Common myeloid progenitor, CD34-positive (primary cell): ENCODE results near the gene CD46.
A peak's percentile ranks its signal among the peaks of the same experiment; 100 is the strongest.

Source experiments
- CTCF ChIA-PET: fragments of 350-600 bp; sonication (Branson Sonifier 250); formaldehyde crosslinking; loops from one replicate; lab custom pipeline; 2021; ENCODE audit warnings: antibody characterized with exemption; lab: Charles Lee
- POLR2A ChIA-PET: fragments of 350-600 bp; sonication (Branson Sonifier 250); formaldehyde crosslinking; loops from one replicate; lab custom pipeline; 2021; ENCODE audit warnings: antibody characterized with exemption; lab: Charles Lee
- DNase-seq, 3 donors: peaks; one replicate each; pipeline versions ENCODE4 v3.0.0 to v3.0.0-alpha.2; 2013
- H3K27ac ChIP-seq, 2 experiments: 1 replicate in 1 of 2; 2 replicates in 1 of 2; pipeline ENCODE4 v1.7.0; 2013; ENCODE audit warnings: inconsistent platforms in 2 of 2, low read length in 2 of 2, mild to moderate bottlenecking in 2 of 2, low read depth in 1 of 2, moderate library complexity in 1 of 2; ENCODE audit not compliant: severe bottlenecking in 2 of 2, insufficient read depth in 1 of 2, poor library complexity in 1 of 2
- H3K27me3 ChIP-seq, 5 experiments: replicated peaks in 2 of 5; 1 replicate in 3 of 5; 2 replicates in 2 of 5; pipeline versions ENCODE4 v1.6.1 to v1.7.0; 2013; ENCODE audit warnings: low read length in 4 of 5, mild to moderate bottlenecking in 2 of 5, moderate library complexity in 2 of 5, inconsistent platforms in 1 of 5; ENCODE audit not compliant: insufficient read depth in 5 of 5, control insufficient read depth in 4 of 5
- H3K36me3 ChIP-seq, 4 experiments: 1 replicate in 2 of 4; 2 replicates in 2 of 4; pipeline versions ENCODE4 v1.6.1 to v1.7.0; 2013; ENCODE audit warnings: low read length in 3 of 4, control low read depth in 1 of 4, mild to moderate bottlenecking in 1 of 4; ENCODE audit not compliant: control insufficient read depth in 4 of 4, insufficient read depth in 4 of 4
- H3K4me1 ChIP-seq, 4 experiments: 1 replicate in 3 of 4; 2 replicates in 1 of 4; pipeline versions ENCODE4 v1.6.1 to v1.7.1; 2013; ENCODE audit warnings: low read length in 3 of 4, mild to moderate bottlenecking in 3 of 4, control low read depth in 1 of 4, inconsistent platforms in 1 of 4, moderate library complexity in 1 of 4; ENCODE audit not compliant: control insufficient read depth in 4 of 4, insufficient read depth in 4 of 4; ENCODE audit errors: control extremely low read depth in 1 of 4
- H3K4me3 ChIP-seq, 7 experiments: 1 replicate in 4 of 7; 2 replicates in 3 of 7; pipeline versions ENCODE4 v1.5.1 to v1.7.0; 2013; ENCODE audit warnings: mild to moderate bottlenecking in 7 of 7, low read length in 6 of 7, moderate library complexity in 6 of 7, inconsistent platforms in 2 of 7, low read depth in 2 of 7, control low read depth in 1 of 7; ENCODE audit not compliant: insufficient read depth in 4 of 7, control insufficient read depth in 1 of 7; ENCODE audit errors: extremely low read depth in 1 of 7
- H3K9me3 ChIP-seq, 5 experiments: 1 replicate in 4 of 5; 2 replicates in 1 of 5; pipeline versions ENCODE4 v1.6.1 to v1.7.1; 2013; ENCODE audit warnings: low read length in 4 of 5, mild to moderate bottlenecking in 2 of 5, inconsistent platforms in 1 of 5, low read depth in 1 of 5, moderate library complexity in 1 of 5; ENCODE audit not compliant: control insufficient read depth in 4 of 5, insufficient read depth in 2 of 5; ENCODE audit errors: control extremely low read depth in 1 of 5
- WGBS: methylation state at CpG from one replicate; pipeline ENCODE4 v1.1.5; 2013; ENCODE audit not compliant: insufficient coverage; 5-methylcytosine and 5-hydroxymethylcytosine counted together

Gene CD46

GRCh38 chr1:207812778-207813511, 61.1 kb downstream of the CD46 start:
- H3K27ac ChIP-seq = no peak overlapping the region
- no peaks in the 10 kb centered on the region for H3K27me3 ChIP-seq
- peaks cover 18 to 92% (median 70%) of the 10 kb centered on the region in 4 experiments for H3K36me3 ChIP-seq
- H3K9me3 ChIP-seq = no peaks in the 10 kb centered on the region
- ChIA-PET POLR2A (no interaction called here), CTCF (interaction anchor here (1.2 to 35.8 kb wide), 9 partner anchors 10 to 84 kb away, joined by 3 to 1057 read pairs (median 8); no protein-coding TSS in a partner anchor)
- 96% methylated on average over 9 of the region's 10 CpGs for WGBS
- H3K4me3 ChIP-seq = no peak overlapping the region
- no peak for DNase-seq
- peaks cover 0 to 33% (median 17%) of the 10 kb centered on the region in 4 experiments for H3K4me1 ChIP-seq

- peaks cover 18 to 90% (median 69%) of the 10 kb centered on the region in 4 experiments for H3K36me3 ChIP-seq
- WGBS = 80% methylated on average over 3 of the region's 3 CpGs
- no peak overlapping the region for H3K4me3 ChIP-seq
- no peak for DNase-seq
- peaks cover 0 to 29% (median 13%) of the 10 kb centered on the region in 4 experiments for H3K4me1 ChIP-seq
- CTCF ChIA-PET = interaction anchor here (0.8 to 35.8 kb wide), 5 partner anchors 8 to 83 kb away, joined by 3 to 1057 read pairs (median 8); no protein-coding TSS in a partner anchor
- no peaks in the 10 kb centered on the region for H3K27me3 ChIP-seq
- POLR2A ChIA-PET = no interaction called here
- no peaks in the 10 kb centered on the region for H3K9me3 ChIP-seq
- no peak overlapping the region for H3K27ac ChIP-seq
These were observed 61.6 kb downstream of the CD46 start for GRCh38 chr1:207813512-207813881.

GRCh38 chr1:207813946-207814345, 62.1 kb downstream of the CD46 start:
- H3K27ac ChIP-seq = no peak overlapping the region
- no peak for DNase-seq
- no peaks in the 10 kb centered on the region for H3K27me3 ChIP-seq
- WGBS = 92% methylated on average over 2 of the region's 3 CpGs
- no peaks in the 10 kb centered on the region for H3K9me3 ChIP-seq
- H3K4me3 ChIP-seq = no peak overlapping the region
- peaks cover 15 to 90% (median 68%) of the 10 kb centered on the region in 4 experiments for H3K36me3 ChIP-seq
- POLR2A ChIA-PET = no interaction called here
- CTCF ChIA-PET = interaction anchor here (0.8 to 35.8 kb wide), 4 partner anchors 9 to 83 kb away, joined by 3 to 1057 read pairs (median 6); no protein-coding TSS in a partner anchor
- peaks cover 0 to 29% (median 13%) of the 10 kb centered on the region in 4 experiments for H3K4me1 ChIP-seq

- no peak for DNase-seq
- Histone ChIP-seq H3K9me3 (no peaks in the 10 kb centered on the region), H3K4me3 (no peak overlapping the region), H3K4me1 (peaks cover 0 to 29% (median 13%) of the 10 kb centered on the region in 4 experiments), H3K36me3 (peaks cover 10 to 90% (median 67%) of the 10 kb centered on the region in 4 experiments), H3K27ac (no peak overlapping the region), H3K27me3 (no peaks in the 10 kb centered on the region)
- WGBS = 100% methylated on average over 2 of the region's 4 CpGs
- ChIA-PET POLR2A (no interaction called here), CTCF (interaction anchor here (1.3 to 35.8 kb wide), 3 partner anchors 9 to 82 kb away, joined by 3 to 1057 read pairs (median 8); no protein-coding TSS in a partner anchor)
These were observed 62.6 kb downstream of the CD46 start for GRCh38 chr1:207814469-207814868.

- DNase-seq = no peak
- Histone ChIP-seq H3K27ac (no peak overlapping the region), H3K4me1 (peaks cover 0 to 29% (median 14%) of the 10 kb centered on the region in 4 experiments), H3K27me3 (no peaks in the 10 kb centered on the region), H3K36me3 (peaks cover 8 to 89% (median 61%) of the 10 kb centered on the region in 4 experiments), H3K4me3 (no peak overlapping the region), H3K9me3 (no peaks in the 10 kb centered on the region)
- ChIA-PET POLR2A (no interaction called here), CTCF (interaction anchor here (35.8 kb wide), 1 partner anchor 48 kb away, joined by 1057 read pairs; no protein-coding TSS in a partner anchor)
- WGBS = 93% methylated on average over 5 of the region's 8 CpGs
These were observed 63.6 kb downstream of the CD46 start for GRCh38 chr1:207815466-207815865.

- Histone ChIP-seq H3K27me3 (no peaks in the 10 kb centered on the region), H3K36me3 (peaks cover 8 to 90% (median 58%) of the 10 kb centered on the region in 4 experiments), H3K27ac (no peak overlapping the region), H3K4me3 (no peak overlapping the region), H3K4me1 (peaks cover 0 to 26% (median 16%) of the 10 kb centered on the region in 4 experiments), H3K9me3 (no peaks in the 10 kb centered on the region)
- POLR2A ChIA-PET = no interaction called here
- 100% methylated on average over 1 of the region's 2 CpGs for WGBS
- CTCF ChIA-PET = interaction anchor here (1.7 to 35.8 kb wide), 2 partner anchors 11 to 47 kb away, joined by 6 to 1057 read pairs; no protein-coding TSS in a partner anchor
- peak in 2 of 3 donors; percentile 65 to 67 for DNase-seq
These were observed 64.0 kb downstream of the CD46 start for GRCh38 chr1:207815913-207816291.

- CTCF ChIA-PET = interaction anchor here (1.3 to 35.8 kb wide), 4 partner anchors 8 to 46 kb away, joined by 3 to 1057 read pairs (median 5); no protein-coding TSS in a partner anchor
- Histone ChIP-seq H3K36me3 (peaks cover 8 to 94% (median 57%) of the 10 kb centered on the region in 4 experiments), H3K27ac (no peak overlapping the region), H3K9me3 (no peaks in the 10 kb centered on the region), H3K4me1 (peaks cover 0 to 31% (median 20%) of the 10 kb centered on the region in 4 experiments), H3K4me3 (no peak overlapping the region), H3K27me3 (no peaks in the 10 kb centered on the region)
- POLR2A ChIA-PET = no interaction called here
- WGBS = 95% methylated on average over 2 of the region's 7 CpGs
- DNase-seq = no peak
These were observed 65.3 kb downstream of the CD46 start for GRCh38 chr1:207817166-207817565.
